Skeletal muscle tissue (tissue), 4 donors: ENCODE data around the gene CHAD. TPM values are rescaled to one million over a fixed set of nuclear protein-coding genes. Genes with fewer than 3 reads are reported as not detected.

Experiments used
- H3K27ac ChIP-seq: one replicate; pipeline ENCODE4 v1.7.0; 2013; ENCODE audit warnings: mild to moderate bottlenecking, low read depth, low read length, inconsistent platforms
- H3K27me3 ChIP-seq, 3 donors: one replicate each; pipeline ENCODE4 v1.7.0; 2013; ENCODE audit warnings: low read length in 3 of 3; ENCODE audit not compliant: control insufficient read depth in 3 of 3, insufficient read depth in 3 of 3
- H3K36me3 ChIP-seq, 3 donors: one replicate each; pipeline ENCODE4 v1.7.0; 2013; ENCODE audit warnings: low read length in 3 of 3; ENCODE audit not compliant: control insufficient read depth in 3 of 3, insufficient read depth in 3 of 3
- H3K4me1 ChIP-seq, 3 donors: one replicate each; pipeline ENCODE4 v1.7.0; 2013; ENCODE audit warnings: low read length in 3 of 3, mild to moderate bottlenecking in 3 of 3; ENCODE audit not compliant: control insufficient read depth in 3 of 3, insufficient read depth in 3 of 3
- H3K4me3 ChIP-seq, 3 donors: one replicate each; pipeline ENCODE4 v1.7.0; 2013; ENCODE audit warnings: low read length in 3 of 3
- H3K9ac ChIP-seq, 3 donors: one replicate each; pipeline ENCODE4 v1.7.0; 2013; ENCODE audit warnings: low read length in 3 of 3, mild to moderate bottlenecking in 3 of 3, moderate library complexity in 2 of 3, low read depth in 1 of 3
- H3K9me3 ChIP-seq, 3 donors: one replicate each; pipeline ENCODE4 v1.7.0; 2013; ENCODE audit warnings: low read length in 3 of 3; ENCODE audit not compliant: control insufficient read depth in 3 of 3
- total RNA-seq: library from RNA; depleted of rRNA; stranded (reverse); fragments of >200 nt; gene quantifications from one replicate; pipeline ENCODE4 v1.2.3, GENCODE V29; 2014
- donor health status: Osteomylitis.

CHAD gene
- total RNA-seq, 1 donor from 2014 or later, result 1.6 TPM

DNA sequence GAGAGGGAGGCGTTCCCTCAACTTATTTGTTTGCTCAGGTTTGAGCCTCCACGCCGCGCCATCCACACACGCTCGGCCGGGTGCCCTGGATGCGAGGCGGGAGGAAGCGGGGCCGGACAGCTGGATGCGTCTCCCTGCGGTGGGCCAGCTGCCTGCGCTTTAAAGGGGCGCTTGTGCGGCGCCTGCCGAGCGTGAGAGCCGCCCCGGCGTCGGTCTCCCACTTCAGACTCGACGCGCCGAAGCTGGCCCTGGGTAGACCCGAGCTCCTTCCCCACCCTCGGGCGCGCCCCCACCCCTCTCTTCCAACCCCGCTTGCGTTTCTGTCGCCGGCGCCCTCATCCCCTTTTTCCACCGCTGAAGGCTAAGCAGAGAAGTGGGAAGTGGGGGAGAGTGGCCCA lies 527 bp upstream of the CHAD start:
- Histone ChIP-seq H3K36me3 (peaks cover 5 to 7% (median 6%) of the 10 kb centered on the region in 3 donors), H3K9ac (peak overlapping the region in 2 of 3 donors; percentile 38 to 69), H3K4me3 (peak overlapping the region in 2 of 3 donors; percentile 64 to 70), H3K27me3 (peaks cover 0 to 9% (median 4%) of the 10 kb centered on the region in 3 donors), H3K4me1 (peaks cover 47 to 65% (median 48%) of the 10 kb centered on the region in 3 donors), H3K9me3 (no peaks in the 10 kb centered on the region), H3K27ac (no peak overlapping the region)

DNA sequence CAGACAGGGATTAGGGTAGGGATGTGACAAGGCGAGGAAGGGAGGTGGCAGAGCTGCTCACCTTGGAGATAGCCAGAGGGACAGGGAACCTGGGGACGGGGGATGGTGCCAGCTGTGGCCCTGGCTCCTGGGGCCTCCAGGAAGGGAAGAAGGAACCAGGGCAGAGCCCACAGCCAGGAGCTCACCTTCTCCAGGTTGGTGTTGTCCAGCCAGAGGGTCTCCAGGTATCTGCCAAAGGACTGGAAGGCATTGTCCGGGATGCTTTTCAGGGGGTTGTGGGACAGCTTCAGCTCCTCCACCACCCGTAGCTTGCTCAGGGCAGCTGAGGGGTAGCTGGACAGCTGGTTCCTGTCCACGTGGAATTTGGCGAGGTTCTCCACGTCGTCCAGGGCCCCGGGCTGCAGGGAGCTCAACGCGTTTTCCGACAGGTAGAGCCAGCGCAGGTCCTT lies 801 bp downstream of the CHAD start:
- Histone ChIP-seq H3K9ac (peak overlapping the region in 1 of 3 donors; percentile 69), H3K4me3 (peak overlapping the region; percentile 7 to 70 (median 64)), H3K27me3 (peaks cover 0 to 9% (median 4%) of the 10 kb centered on the region in 3 donors), H3K27ac (no peak overlapping the region), H3K9me3 (no peaks in the 10 kb centered on the region), H3K36me3 (peaks cover 0 to 6% (median 6%) of the 10 kb centered on the region in 3 donors), H3K4me1 (peaks cover 47 to 62% (median 48%) of the 10 kb centered on the region in 3 donors)

DNA sequence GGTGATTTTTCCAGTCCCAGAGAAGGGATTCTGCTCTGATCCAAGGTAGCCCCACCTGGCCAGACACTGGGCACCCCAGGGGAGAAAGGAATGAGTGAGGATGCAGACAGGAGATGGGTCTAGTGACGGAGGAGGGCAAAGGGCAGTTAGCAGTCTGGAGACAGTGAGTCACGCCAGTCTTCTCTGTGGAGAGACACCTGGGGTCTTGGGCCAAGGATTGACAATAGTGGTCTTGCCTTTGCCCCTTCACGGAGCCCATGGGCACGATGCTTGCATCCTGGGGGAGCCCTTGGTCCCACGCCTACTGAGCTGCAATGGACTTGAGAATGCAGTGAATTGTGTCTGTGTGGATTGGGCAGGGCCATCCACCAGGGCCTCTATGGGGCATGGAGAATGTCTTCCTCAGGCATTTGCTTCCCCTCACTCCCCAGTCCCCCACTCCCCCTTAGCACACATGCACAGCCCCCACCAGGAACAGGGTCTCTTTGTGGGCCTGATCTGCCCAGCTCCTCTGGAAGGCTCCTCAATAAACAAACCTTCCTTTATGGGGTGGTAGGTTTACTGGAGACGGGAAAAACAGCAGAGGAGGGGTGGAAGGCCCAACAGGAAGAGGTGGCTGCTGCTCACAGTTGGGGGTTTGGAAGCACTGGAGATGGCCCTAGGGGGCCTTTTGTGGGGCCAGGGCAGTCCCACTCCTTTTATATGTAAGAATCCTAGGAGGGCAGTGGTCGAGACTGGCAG lies 1.4 kb downstream of the CHAD start:
- Histone ChIP-seq H3K4me3 (no peak overlapping the region), H3K27ac (no peak overlapping the region), H3K9ac (no peak overlapping the region), H3K4me1 (peaks cover 43 to 58% (median 44%) of the 10 kb centered on the region in 3 donors), H3K9me3 (no peaks in the 10 kb centered on the region), H3K36me3 (peaks cover 0 to 12% (median 10%) of the 10 kb centered on the region in 3 donors), H3K27me3 (peaks cover 0 to 9% (median 4%) of the 10 kb centered on the region in 3 donors)

DNA sequence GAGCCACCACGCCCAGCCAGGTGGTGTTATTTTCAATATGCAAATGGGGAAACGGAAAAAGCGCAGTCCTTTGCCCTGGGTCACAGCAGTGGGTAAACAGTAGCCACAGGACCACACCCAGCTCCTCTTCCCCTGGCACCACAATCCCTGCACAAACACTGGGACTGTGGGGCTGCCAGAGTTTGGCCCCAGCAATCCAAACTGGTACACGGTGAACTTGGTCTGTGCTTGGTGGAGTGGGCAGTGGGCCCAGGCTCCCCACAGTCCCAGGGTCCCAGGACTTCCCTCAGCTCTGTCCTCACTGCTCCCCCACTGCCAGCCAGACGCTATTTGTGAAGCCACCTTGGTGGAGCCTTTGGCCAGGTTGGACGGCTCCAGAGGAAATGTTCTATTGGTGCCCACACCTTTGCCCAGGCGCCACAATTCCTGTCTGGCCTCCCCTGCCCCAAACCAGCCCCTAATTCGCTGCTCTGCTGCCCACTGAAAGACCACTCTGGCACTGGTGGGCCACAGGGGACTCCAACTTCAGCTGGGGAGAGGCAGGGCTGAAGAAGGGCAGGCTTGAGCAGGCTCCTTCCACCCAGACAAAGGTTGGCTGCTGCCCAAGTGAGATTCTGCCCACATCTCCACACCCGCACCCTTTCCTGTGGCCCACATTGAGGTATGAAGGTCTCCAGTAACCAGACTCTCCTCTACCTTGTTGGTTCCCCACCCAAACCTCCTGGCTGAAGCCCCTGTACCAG lies 2.1 kb downstream of the CHAD start:
- peaks cover 35 to 50% (median 36%) of the 10 kb centered on the region in 3 donors for H3K4me1 ChIP-seq
- no peak overlapping the region for H3K27ac ChIP-seq
- H3K4me3 ChIP-seq, result no peak overlapping the region
- H3K36me3 ChIP-seq, result peaks cover 0 to 19% (median 13%) of the 10 kb centered on the region in 3 donors
- no peaks in the 10 kb centered on the region for H3K9me3 ChIP-seq
- H3K27me3 ChIP-seq, result peaks cover 0 to 9% (median 4%) of the 10 kb centered on the region in 3 donors
- H3K9ac ChIP-seq, result no peak overlapping the region

DNA sequence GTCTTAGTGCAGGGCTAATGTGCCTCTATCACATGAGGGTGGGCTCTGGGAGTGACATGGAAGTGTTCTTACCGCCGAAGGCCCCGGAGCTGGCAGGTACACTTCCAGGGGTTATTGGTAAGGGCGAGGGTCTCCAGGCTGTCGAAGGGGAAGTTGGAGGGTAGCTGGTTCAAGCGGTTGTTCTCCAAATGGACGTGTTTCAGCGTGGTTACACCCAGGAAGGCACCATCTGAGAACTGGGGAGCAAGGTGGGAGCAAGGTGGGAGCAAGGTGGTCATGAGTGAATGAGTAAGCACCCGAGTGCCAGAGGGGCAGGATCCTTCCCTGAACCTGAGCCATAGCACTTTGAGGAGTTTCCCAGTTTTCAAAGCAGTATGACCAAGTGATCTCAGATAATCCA lies 3.0 kb downstream of the CHAD start:
- peaks cover 0 to 9% (median 4%) of the 10 kb centered on the region in 3 donors for H3K27me3 ChIP-seq
- no peak overlapping the region for H3K4me3 ChIP-seq
- H3K4me1 ChIP-seq, result peaks cover 26 to 41% (median 27%) of the 10 kb centered on the region in 3 donors
- no peaks in the 10 kb centered on the region for H3K9me3 ChIP-seq
- H3K9ac ChIP-seq, result no peak overlapping the region
- H3K36me3 ChIP-seq, result peaks cover 0 to 23% (median 13%) of the 10 kb centered on the region in 3 donors
- H3K27ac ChIP-seq, result no peak overlapping the region

DNA sequence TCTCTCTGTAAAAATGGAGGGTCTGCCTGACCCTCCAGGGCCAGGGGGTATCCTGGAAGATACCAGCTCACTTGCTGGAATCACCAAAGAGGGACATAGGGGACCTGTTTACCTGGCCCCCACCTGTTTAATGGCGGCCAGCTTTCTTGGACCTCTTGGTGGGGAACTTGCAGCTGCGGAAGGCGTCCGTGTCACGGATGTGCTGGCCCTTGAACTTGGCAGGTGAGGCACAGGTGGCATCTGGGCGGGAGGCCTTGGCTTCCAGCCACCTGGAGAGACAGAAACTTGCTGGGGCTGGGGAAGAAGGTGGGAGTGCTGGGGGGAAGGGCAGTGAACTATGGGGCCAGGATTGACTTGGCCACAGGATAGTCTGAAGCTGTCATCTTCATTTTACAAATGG lies 3.5 kb downstream of the CHAD start:
- Histone ChIP-seq H3K27me3 (peaks cover 0 to 9% (median 4%) of the 10 kb centered on the region in 3 donors), H3K27ac (no peak overlapping the region), H3K9me3 (no peaks in the 10 kb centered on the region), H3K4me3 (no peak overlapping the region), H3K36me3 (peaks cover 0 to 24% (median 15%) of the 10 kb centered on the region in 3 donors), H3K9ac (no peak overlapping the region), H3K4me1 (peaks cover 22 to 36% (median 23%) of the 10 kb centered on the region in 3 donors)

DNA sequence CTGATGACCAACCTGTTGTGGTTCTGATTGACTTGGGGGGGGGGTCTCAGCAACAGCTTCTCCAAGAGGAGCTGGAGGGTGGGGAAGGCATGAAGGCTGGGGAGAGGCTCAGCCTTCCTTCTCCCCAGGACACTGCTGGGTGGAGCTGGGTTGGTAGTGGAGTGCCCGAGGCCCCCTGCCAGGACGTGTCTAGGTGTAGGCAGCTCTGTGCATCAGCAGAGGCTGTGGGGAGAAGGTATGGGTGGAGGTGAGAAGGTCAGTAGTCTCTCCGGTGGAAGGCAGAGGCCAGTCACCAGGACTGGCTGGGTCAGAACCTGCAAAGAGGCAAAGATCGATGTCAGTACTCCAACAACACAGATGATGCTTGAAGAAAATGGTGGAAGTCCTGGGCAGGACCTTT lies 3.9 kb downstream of the CHAD start:
- no peak overlapping the region for H3K9ac ChIP-seq
- H3K4me1 ChIP-seq, result peaks cover 17 to 32% (median 19%) of the 10 kb centered on the region in 3 donors
- no peaks in the 10 kb centered on the region for H3K9me3 ChIP-seq
- H3K36me3 ChIP-seq, result peaks cover 0 to 24% (median 15%) of the 10 kb centered on the region in 3 donors
- no peak overlapping the region for H3K4me3 ChIP-seq
- peaks cover 0 to 9% (median 4%) of the 10 kb centered on the region in 3 donors for H3K27me3 ChIP-seq
- no peak overlapping the region for H3K27ac ChIP-seq

DNA sequence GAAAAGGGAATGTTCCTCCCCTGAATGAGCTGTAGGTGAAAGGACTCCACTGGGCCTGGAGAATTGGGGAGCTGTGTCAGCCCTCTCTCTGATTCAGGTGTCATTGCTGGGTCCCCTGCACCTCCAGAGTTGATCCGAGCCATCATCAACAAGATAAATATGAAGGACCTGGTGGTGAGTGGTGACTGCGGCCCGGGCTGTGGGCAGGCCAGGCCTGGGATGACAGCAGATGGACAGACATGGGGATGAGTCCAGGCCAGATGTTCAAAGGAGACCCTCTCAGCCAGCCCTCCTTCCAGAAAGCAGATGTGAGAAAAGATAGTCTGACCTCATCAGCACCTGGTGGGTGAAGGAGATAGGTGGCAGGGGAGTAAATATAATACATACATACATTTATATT lies 4.6 kb downstream of the CHAD start:
- Histone ChIP-seq H3K36me3 (peaks cover 0 to 24% (median 15%) of the 10 kb centered on the region in 3 donors), H3K9ac (no peak overlapping the region), H3K9me3 (no peaks in the 10 kb centered on the region), H3K4me3 (no peak overlapping the region), H3K4me1 (peaks cover 12 to 26% (median 15%) of the 10 kb centered on the region in 3 donors), H3K27me3 (peaks cover 0 to 9% (median 4%) of the 10 kb centered on the region in 3 donors), H3K27ac (no peak overlapping the region)

DNA sequence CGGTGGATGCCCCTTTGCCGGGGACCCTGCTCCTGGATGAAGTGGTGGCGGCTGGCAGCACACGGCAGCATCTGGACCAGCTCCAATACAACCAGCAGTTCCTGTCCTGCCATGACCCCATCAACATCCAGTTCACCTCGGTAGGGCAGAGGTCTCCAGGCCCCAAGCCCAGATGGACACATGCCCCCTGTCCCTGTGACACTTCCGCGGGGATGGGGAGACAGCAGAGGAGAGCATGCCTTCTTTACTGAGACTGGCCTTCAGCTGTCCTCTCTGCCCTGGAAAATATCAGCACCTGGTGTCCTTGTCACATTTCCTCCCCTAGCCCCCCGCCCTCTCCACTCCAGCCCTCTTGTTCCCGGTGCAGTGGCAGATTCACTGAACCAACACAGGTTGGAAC lies 6.2 kb downstream of the CHAD start:
- Histone ChIP-seq H3K36me3 (peaks cover 0 to 24% (median 15%) of the 10 kb centered on the region in 3 donors), H3K27ac (no peak overlapping the region), H3K27me3 (no peaks in the 10 kb centered on the region), H3K4me1 (peaks cover 0 to 10% (median 5%) of the 10 kb centered on the region in 3 donors), H3K4me3 (no peak overlapping the region), H3K9me3 (no peaks in the 10 kb centered on the region), H3K9ac (no peak overlapping the region)
